CD14-positive monocyte (primary cell): ENCODE measurements around the gene ERGIC1. TPM values are rescaled to one million over a fixed set of nuclear protein-coding genes. Genes with fewer than 3 reads are reported as not detected.

Source experiments
- DNase-seq, 3 donors: peaks; one replicate each; pipeline ENCODE4 v3.0.0-alpha.2; 2011 to 2022
- H2AFZ ChIP-seq: 2 replicates; pipeline ENCODE4 v1.6.0; 2012; ENCODE audit warnings: mild to moderate bottlenecking, low read depth, low read length, inconsistent platforms; ENCODE audit not compliant: insufficient read depth, poor library complexity, severe bottlenecking
- H3K27ac ChIP-seq, 2 donors: 1 replicate in 1 of 2; 2 replicates in 1 of 2; pipeline ENCODE4 v1.5.1; 2012 to 2013; ENCODE audit warnings: low read length in 2 of 2, control low read depth in 1 of 2, inconsistent platforms in 1 of 2, low read depth in 1 of 2, mild to moderate bottlenecking in 1 of 2
- H3K27me3 ChIP-seq, 2 donors: one replicate each; pipeline versions ENCODE4 v1.6.0 to v1.6.1; 2011 to 2013; ENCODE audit warnings: low read length in 2 of 2; ENCODE audit not compliant: control insufficient read depth in 2 of 2, insufficient read depth in 2 of 2
- H3K36me3 ChIP-seq, 2 donors: replicated peaks in 1 of 2; 1 replicate in 1 of 2; 2 replicates in 1 of 2; pipeline versions ENCODE4 v1.5.1 to v1.6.1; 2012 to 2013; ENCODE audit warnings: low read length in 2 of 2, control low read depth in 1 of 2, inconsistent platforms in 1 of 2, mild to moderate bottlenecking in 1 of 2; ENCODE audit not compliant: insufficient read depth in 2 of 2, control insufficient read depth in 1 of 2
- H3K4me1 ChIP-seq, 2 donors: 1 replicate in 1 of 2; 2 replicates in 1 of 2; pipeline versions ENCODE4 v1.5.1 to v1.6.1; 2012 to 2013; ENCODE audit warnings: low read length in 2 of 2, control low read depth in 1 of 2, inconsistent platforms in 1 of 2, mild to moderate bottlenecking in 1 of 2, moderate library complexity in 1 of 2; ENCODE audit not compliant: insufficient read depth in 2 of 2, control insufficient read depth in 1 of 2
- H3K4me2 ChIP-seq: replicated peaks from 2 replicates; pipeline ENCODE3; 2012; ENCODE audit warnings: low read length, moderate library complexity, mild to moderate bottlenecking; ENCODE audit not compliant: poor library complexity, severe bottlenecking; ENCODE audit errors: extremely low read depth
- H3K4me3 ChIP-seq, 3 experiments: fragments of 200-600 bp in 1 of 3; sonication (generic) in 1 of 3; replicated peaks in 1 of 3; 1 replicate in 2 of 3; 2 replicates in 1 of 3; pipeline ENCODE4 v1.5.1; 2011 to 2013; ENCODE audit warnings: low read length in 3 of 3, mild to moderate bottlenecking in 3 of 3, control low read depth in 2 of 3, low read depth in 2 of 3, inconsistent platforms in 1 of 3, moderate library complexity in 1 of 3
- H3K79me2 ChIP-seq: 2 replicates; pipeline ENCODE4 v1.6.0; 2012; ENCODE audit warnings: mild to moderate bottlenecking, control low read depth, inconsistent platforms, low read length, moderate library complexity; ENCODE audit not compliant: insufficient read depth
- H3K9ac ChIP-seq: 2 replicates; pipeline ENCODE4 v1.6.0; 2017; ENCODE audit warnings: low read length, mild to moderate bottlenecking; ENCODE audit not compliant: insufficient read depth, poor library complexity, severe bottlenecking
- H3K9me3 ChIP-seq, 2 donors: replicated peaks in 1 of 2; 1 replicate in 1 of 2; 2 replicates in 1 of 2; pipeline versions ENCODE4 v1.5.1 to v1.6.1; 2012 to 2013; ENCODE audit warnings: low read length in 2 of 2, control low read depth in 1 of 2; ENCODE audit not compliant: control insufficient read depth in 1 of 2, insufficient read depth in 1 of 2
- H4K20me1 ChIP-seq: 2 replicates; pipeline ENCODE4 v1.6.0; 2012; ENCODE audit warnings: mild to moderate bottlenecking, low read length, control low read depth, moderate library complexity; ENCODE audit not compliant: insufficient read depth
- H3K27ac Mint-ChIP-seq, 7 donors: one replicate each; pipeline ENCODE4 v1.8.0; 2020; ENCODE audit warnings: mild to moderate bottlenecking in 7 of 7, mixed read lengths in 7 of 7, moderate library complexity in 6 of 7, inconsistent platforms in 2 of 7
- H3K27me3 Mint-ChIP-seq, 3 donors: one replicate each; pipeline ENCODE4 v1.8.0; 2021 to 2022; ENCODE audit warnings: low read depth in 3 of 3, mild to moderate bottlenecking in 3 of 3, mixed read lengths in 3 of 3, moderate library complexity in 3 of 3, inconsistent platforms in 1 of 3
- H3K36me3 Mint-ChIP-seq, 2 donors: one replicate each; pipeline ENCODE4 v1.8.0; 2020; ENCODE audit warnings: mixed read lengths in 2 of 2, inconsistent platforms in 1 of 2, mild to moderate bottlenecking in 1 of 2
- H3K4me1 Mint-ChIP-seq: one replicate; pipeline ENCODE4 v1.8.0; 2020; ENCODE audit warnings: mild to moderate bottlenecking, mixed read lengths
- H3K4me3 Mint-ChIP-seq, 2 donors: one replicate each; pipeline ENCODE4 v1.8.0; 2020; ENCODE audit warnings: mild to moderate bottlenecking in 2 of 2, mixed read lengths in 2 of 2, moderate library complexity in 1 of 2
- H3K9me3 Mint-ChIP-seq, 7 donors: one replicate each; pipeline ENCODE4 v1.8.0; 2020 to 2022; ENCODE audit warnings: mixed read lengths in 7 of 7, mild to moderate bottlenecking in 6 of 7, moderate library complexity in 6 of 7, inconsistent platforms in 2 of 7
- CTCF ChIP-seq: fragments of 200-600 bp; IDR thresholded peaks from one replicate; pipeline ENCODE4 v1.8.0; 2022; ENCODE audit warnings: antibody characterized with exemption, mild to moderate bottlenecking
- WGBS: methylation state at CpG from one replicate; pipeline ENCODE4 v1.1.5; 2013; ENCODE audit warnings: missing lambda C conversion rate; ENCODE audit not compliant: insufficient coverage; 5-methylcytosine and 5-hydroxymethylcytosine counted together
- intact Hi-C, 2 donors: fragments of 100-400 bp; cut with micrococcal nuclease; formaldehyde crosslinking; loops; one replicate each; pipeline versions ENCODE4 v1.15.0 to v1.15.1; 2023
- polyA plus RNA-seq, 3 donors: library from polyadenylated mRNA; depleted of rRNA in 1 of 3; unstranded in 2 of 3; stranded (reverse) in 1 of 3; fragments of 300-500 nt in 2 of 3; fragments of >200 nt in 1 of 3; fragmentation: Illumina TruSeq in 2 of 3; gene quantifications; 1 replicate in 2 of 3; 2 replicates in 1 of 3; pipeline ENCODE4 v1.2.3, GENCODE V29; 2012 to 2021

The ERGIC1 gene
- polyA plus RNA-seq, 3 donors, result 28.3 to 76.2 (median 34.1) TPM

GRCh38 chr5:172886974-172887501 is 53.0 kb downstream of the ERGIC1 start:
- TF ChIP-seq CTCF, result no peak
- Histone ChIP-seq H3K9ac (peak overlapping the region; percentile 90), H3K4me2 (peak overlapping the region; percentile 37), H3K36me3 (peaks cover 6 to 21% of the 10 kb centered on the region in 2 donors), H4K20me1 (no peaks in the 10 kb centered on the region), H3K27ac (peak overlapping the region; percentile 98 to 100), H3K27me3 (no peaks in the 10 kb centered on the region), H2AFZ (no peak overlapping the region), H3K9me3 (no peaks in the 10 kb centered on the region), H3K4me1 (peaks cover 53 to 54% of the 10 kb centered on the region in 2 donors), H3K79me2 (peaks cover 6% of the 10 kb centered on the region), H3K4me3 (peak overlapping the region in 1 of 3 experiments; percentile 22)
- peak overlapping the region; percentile 67 to 73 for H3K4me3 Mint-ChIP-seq
- DNase-seq, result peak; percentile 98 to 100 (median 100)
- peak overlapping the region; percentile 99 to 100 (median 100) for H3K27ac Mint-ChIP-seq
- intact Hi-C loops, result loop anchor here (2.0 to 5.0 kb wide), 4 partner anchors 45 to 122 kb away; partner anchors contain the start of gene DUSP1 (in 1 of the 2)
- H3K4me1 Mint-ChIP-seq, result peaks cover 57% of the 10 kb centered on the region
- WGBS, result 4% methylated on average over 10 of the region's 17 CpGs
- peaks cover 0 to 7% (median 2%) of the 10 kb centered on the region in 3 donors for H3K27me3 Mint-ChIP-seq
- H3K9me3 Mint-ChIP-seq, result peaks cover 0 to 5% (median 0%) of the 10 kb centered on the region in 7 donors
- peaks cover 66% of the 10 kb centered on the region in 2 donors for H3K36me3 Mint-ChIP-seq

- no peak for TF ChIP-seq CTCF
- Mint-ChIP-seq H3K27ac (peak overlapping the region; percentile 99 to 100 (median 100)), H3K36me3 (peaks cover 60 to 64% of the 10 kb centered on the region in 2 donors), H3K9me3 (peaks cover 0 to 5% (median 0%) of the 10 kb centered on the region in 7 donors), H3K27me3 (peaks cover 0 to 7% (median 2%) of the 10 kb centered on the region in 3 donors), H3K4me3 (peak overlapping the region; percentile 67 to 73), H3K4me1 (peaks cover 50% of the 10 kb centered on the region)
- Histone ChIP-seq H3K4me1 (peaks cover 47 to 48% of the 10 kb centered on the region in 2 donors), H2AFZ (no peak overlapping the region), H3K9me3 (no peaks in the 10 kb centered on the region), H3K27ac (peak overlapping the region; percentile 98 to 100), H3K4me3 (peak overlapping the region in 1 of 3 experiments; percentile 22), H4K20me1 (no peaks in the 10 kb centered on the region), H3K36me3 (peaks cover 6 to 21% of the 10 kb centered on the region in 2 donors), H3K4me2 (peak overlapping the region; percentile 37), H3K79me2 (peaks cover 6% of the 10 kb centered on the region), H3K27me3 (no peaks in the 10 kb centered on the region), H3K9ac (peak overlapping the region; percentile 90)
- DNase-seq, result peak; percentile 79 to 84 (median 83)
- intact Hi-C loops, result loop anchor here (2.0 to 5.0 kb wide), 5 partner anchors 45 to 123 kb away; partner anchors contain the start of genes DUSP1 (in 1 of the 2) and ERGIC1 (in 1 of the 2)
- 88% methylated on average over 1 of the region's 8 CpGs for WGBS
Observed at GRCh38 chr5:172887692-172888091, 53.6 kb downstream of the ERGIC1 start.
